WERI-Rb-1 (cell line): ENCODE measurements around the gene DPEP2NB.
A peak's percentile ranks its signal among the peaks of the same experiment; 100 is the strongest.

Experiments used
- DNase-seq: peaks from one replicate; pipeline ENCODE4 v3.0.0-alpha.2; 2020
- H3K27ac ChIP-seq: fragments of 250-450 bp; sonication (Bioruptor Pico); 2 replicates; pipeline ENCODE4 v1.5.1; 2020; ENCODE audit warnings: mild to moderate bottlenecking, moderate library complexity
- H3K27me3 ChIP-seq: fragments of 250-450 bp; sonication (Bioruptor Pico); 2 replicates; pipeline ENCODE4 v1.5.1; 2021; ENCODE audit warnings: mild to moderate bottlenecking, low read depth, moderate library complexity; ENCODE audit not compliant: insufficient read depth, severe bottlenecking
- H3K36me3 ChIP-seq: fragments of 250-450 bp; sonication (Bioruptor Pico); 2 replicates; pipeline ENCODE4 v1.5.1; 2020; ENCODE audit warnings: mild to moderate bottlenecking, moderate library complexity
- H3K4me3 ChIP-seq: 2 replicates; pipeline ENCODE4 v1.5.1; 2011; ENCODE audit warnings: low read depth, mild to moderate bottlenecking, control low read depth, low read length
- H3K9me3 ChIP-seq: fragments of 250-450 bp; sonication (Bioruptor Pico); 2 replicates; pipeline ENCODE4 v1.5.1; 2021; ENCODE audit warnings: mild to moderate bottlenecking, moderate library complexity; ENCODE audit not compliant: severe bottlenecking
- TF ChIP-seq, protein P1 (sequence below): IDR thresholded peaks from 2 replicates; pipeline ENCODE4 v1.5.1; 2011; ENCODE audit warnings: low read depth, mild to moderate bottlenecking, control low read depth, inconsistent platforms, low read length

Gene DPEP2NB

DNA sequence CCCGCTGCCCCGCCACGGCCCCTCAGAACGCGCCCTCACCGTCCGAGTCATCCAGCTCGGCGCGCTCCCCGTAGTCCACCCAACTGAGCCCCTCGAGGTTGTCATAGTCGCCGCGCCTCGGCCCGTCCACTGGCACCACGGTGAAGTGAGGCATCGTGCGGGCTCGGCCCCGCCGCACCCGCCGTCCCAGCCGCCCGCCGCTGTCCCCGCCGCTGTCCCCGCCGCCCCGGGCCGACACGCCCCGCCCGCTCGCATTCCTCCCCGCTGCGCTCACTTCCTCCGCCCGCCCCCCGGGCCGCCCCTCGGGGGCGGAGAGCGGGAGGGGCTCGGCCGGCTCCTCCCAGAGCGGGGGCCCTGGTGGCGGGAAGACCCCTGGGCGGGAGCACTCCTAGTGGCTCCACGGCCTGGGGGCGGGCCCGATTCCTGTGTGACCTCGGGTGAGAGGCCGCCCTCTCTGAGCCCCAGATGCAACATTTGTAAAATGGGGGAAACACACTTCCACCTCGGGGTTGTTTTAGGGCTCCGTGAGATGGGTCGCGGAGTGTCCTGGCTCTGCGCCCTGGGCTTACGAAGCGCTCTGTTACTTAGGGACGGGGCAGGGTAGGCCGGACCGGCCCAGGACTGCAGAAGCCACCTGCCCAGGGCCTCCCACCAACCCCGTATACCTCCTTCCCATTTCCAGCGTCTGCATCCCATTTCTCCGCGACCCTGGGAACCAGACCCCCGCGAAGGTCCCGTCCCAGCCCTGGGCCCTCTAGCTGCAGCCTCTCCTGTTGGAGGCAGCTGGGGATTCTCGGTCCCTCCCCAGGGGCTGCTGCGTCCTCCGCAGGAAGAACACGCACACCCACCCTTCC is 47.1 kb downstream of the DPEP2NB start, which contains the start of gene SLC12A4:
TSS of gene SLC12A4 (minus strand) at position 238 of the 854 bp plus-strand sequence. CDS start at position 154, 84 bp downstream.
- no peaks in the 10 kb centered on the region for H3K27me3 ChIP-seq
- peak within 1 kb of the TSS; percentile 41 for H3K4me3 ChIP-seq
- H3K9me3 ChIP-seq, result no peaks in the 10 kb centered on the region
- peak; percentile 62 for DNase-seq
- TF ChIP-seq, protein P1, sequence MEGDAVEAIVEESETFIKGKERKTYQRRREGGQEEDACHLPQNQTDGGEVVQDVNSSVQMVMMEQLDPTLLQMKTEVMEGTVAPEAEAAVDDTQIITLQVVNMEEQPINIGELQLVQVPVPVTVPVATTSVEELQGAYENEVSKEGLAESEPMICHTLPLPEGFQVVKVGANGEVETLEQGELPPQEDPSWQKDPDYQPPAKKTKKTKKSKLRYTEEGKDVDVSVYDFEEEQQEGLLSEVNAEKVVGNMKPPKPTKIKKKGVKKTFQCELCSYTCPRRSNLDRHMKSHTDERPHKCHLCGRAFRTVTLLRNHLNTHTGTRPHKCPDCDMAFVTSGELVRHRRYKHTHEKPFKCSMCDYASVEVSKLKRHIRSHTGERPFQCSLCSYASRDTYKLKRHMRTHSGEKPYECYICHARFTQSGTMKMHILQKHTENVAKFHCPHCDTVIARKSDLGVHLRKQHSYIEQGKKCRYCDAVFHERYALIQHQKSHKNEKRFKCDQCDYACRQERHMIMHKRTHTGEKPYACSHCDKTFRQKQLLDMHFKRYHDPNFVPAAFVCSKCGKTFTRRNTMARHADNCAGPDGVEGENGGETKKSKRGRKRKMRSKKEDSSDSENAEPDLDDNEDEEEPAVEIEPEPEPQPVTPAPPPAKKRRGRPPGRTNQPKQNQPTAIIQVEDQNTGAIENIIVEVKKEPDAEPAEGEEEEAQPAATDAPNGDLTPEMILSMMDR, result no peak
- peak within 1 kb of the TSS; percentile 31; the same call in 1 of the 2 replicates for H3K27ac ChIP-seq
- H3K36me3 ChIP-seq, result no peaks in the 10 kb centered on the region; the same call in none of the 2 replicates

DNA sequence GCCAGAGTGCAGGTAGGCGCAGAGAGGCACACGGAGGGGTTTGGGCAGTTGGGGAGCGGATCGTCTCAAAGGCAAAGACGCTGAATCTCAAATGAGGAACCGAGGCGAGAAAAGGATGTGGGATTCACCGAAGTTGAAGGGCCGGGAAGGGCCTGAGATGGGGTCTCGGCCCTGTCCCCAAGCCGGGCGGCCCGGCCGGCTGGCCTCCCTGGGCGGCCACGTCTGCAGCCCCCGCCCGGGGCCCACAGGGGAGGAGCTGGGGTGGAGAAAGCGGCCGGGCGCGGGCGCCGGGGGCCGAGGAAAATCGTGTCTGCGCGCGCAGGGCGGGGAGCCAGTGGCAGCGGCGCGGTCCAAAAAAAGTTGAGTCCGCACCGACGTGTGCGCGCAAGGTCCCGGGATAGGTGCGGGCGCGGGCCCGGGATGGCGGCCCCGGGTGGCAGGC is 47.7 kb downstream of the DPEP2NB start:
- Histone ChIP-seq H3K27me3 (no peaks in the 10 kb centered on the region), H3K4me3 (peak overlapping the region; percentile 41), H3K27ac (peak overlapping the region; percentile 31; the same call in 1 of the 2 replicates), H3K9me3 (no peaks in the 10 kb centered on the region), H3K36me3 (no peaks in the 10 kb centered on the region; the same call in none of the 2 replicates)
- TF ChIP-seq, protein P1, result no peak
- DNase-seq, result no peak

DNA sequence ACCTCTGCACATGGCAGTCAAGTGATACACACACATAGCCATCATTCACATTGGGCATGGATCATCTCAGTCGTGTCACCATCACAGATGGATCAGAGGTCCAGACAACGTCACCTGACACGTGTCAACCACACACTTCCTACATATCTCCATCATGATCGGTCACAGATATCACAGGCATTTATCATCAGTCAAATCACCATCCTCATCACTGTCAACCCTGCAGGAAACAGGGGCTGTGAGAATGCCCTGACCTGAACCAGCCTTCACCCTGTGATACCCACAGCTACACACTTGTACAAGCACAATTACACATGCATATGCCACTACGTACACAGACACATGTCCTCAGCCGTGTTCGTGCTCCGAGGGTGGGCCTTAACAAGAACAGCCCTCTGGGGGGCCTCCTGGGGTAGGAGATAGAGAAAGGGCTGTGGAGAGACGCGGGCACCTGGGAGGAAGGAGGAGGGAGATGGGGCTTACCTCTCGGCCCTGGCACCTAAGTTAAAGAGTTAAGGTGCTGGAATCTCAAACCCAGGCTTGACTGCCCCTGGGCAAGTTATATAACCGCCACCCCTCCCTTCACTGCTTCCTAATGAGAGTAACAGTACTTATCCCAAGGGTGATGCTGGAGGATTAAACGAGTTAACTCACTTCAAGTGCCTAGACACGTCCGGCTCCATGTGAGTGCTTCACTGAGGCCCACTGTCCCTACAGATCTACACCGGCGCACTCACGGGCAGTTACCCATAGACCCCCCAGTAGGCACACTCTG is 48.3 kb downstream of the DPEP2NB start:
- TF ChIP-seq, protein P1, result no peak
- Histone ChIP-seq H3K9me3 (no peaks in the 10 kb centered on the region), H3K4me3 (peak overlapping the region; percentile 41), H3K36me3 (no peaks in the 10 kb centered on the region; the same call in none of the 2 replicates), H3K27ac (peak overlapping the region; percentile 31), H3K27me3 (no peaks in the 10 kb centered on the region)
- no peak for DNase-seq

DNA sequence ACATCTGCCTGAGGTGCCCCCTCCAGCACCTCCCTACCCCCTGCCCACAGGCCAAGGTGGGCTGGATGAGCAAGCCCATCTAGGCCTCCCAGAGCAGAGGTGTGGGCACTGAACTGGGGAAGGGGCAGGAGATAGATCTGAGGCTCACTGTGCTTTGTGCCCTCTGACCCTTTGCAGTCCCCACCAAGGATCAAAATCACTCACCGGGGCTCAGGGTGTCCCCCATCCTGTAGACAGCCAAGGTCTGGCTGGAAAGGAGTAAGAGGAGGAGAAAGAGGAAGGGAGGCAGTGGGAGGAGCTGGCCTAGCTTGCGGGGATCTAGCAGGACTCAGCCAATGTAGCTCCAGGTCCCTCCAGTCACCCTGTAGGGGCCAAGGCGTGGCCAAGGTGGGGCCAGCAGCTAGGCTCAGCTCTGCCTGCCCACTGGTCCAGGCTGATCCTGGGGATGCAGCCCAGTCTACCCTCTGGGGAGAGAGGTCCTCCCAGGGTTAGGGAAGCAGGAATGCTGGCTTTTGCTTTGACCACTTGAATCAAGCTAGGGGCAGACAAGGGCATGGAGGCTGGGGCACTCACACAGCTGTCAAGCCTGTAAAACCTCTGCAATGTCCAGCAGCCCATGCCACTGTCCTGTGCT is 49.0 kb downstream of the DPEP2NB start:
- no peaks in the 10 kb centered on the region for H3K27me3 ChIP-seq
- no peaks in the 10 kb centered on the region for H3K9me3 ChIP-seq
- H3K36me3 ChIP-seq, result no peaks in the 10 kb centered on the region; the same call in none of the 2 replicates
- H3K4me3 ChIP-seq, result no peak overlapping the region
- TF ChIP-seq, protein P1, result no peak
- peak overlapping the region; percentile 62 for H3K27ac ChIP-seq
- DNase-seq, result peak; percentile 49

DNA sequence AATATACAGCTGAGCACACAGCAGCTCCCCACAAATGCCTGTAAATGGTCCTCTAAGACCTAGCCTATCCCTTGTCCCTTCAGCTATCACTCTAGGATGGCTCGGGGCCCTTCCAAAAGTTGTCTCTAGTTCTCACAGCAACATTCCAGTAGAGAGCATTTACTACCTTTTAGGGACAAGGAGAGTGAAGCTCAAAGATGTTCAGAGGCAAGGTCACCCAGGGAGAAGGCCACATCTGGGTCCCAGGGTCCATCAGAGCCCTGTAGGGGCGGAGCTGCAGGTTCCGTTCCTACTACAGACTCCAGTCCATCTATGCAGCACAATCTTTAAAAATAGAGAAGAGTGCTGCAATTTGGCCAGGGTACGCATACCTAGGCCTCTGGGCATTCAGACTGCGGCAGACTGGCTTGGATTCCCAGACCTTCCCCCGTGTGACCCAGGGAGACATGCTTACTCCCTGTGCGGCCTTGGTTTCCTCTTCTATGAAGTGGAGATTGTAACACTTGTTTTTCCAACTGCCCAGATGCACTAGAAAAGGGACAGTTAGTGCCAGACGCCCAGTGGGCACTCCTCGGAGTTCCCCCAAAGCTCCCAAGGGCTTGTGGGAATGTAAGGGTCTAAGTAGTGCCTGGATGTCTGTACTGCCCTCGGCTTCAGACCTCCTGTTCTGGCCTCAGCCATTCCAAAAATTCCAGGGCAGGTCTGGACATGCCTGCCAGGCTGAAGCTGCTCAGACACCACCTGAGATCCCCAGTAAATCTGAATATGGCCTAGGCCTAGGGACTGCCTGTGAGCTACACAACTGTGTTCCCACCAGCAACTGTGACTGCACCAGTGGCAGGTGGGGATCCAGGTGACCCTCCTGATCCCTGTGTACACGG is 49.8 kb downstream of the DPEP2NB start:
- Histone ChIP-seq H3K4me3 (no peak overlapping the region), H3K27me3 (no peaks in the 10 kb centered on the region), H3K27ac (peak overlapping the region; percentile 62)

More for the DNA sequence above, 49.8 kb downstream of the DPEP2NB start:
- Histone ChIP-seq H3K9me3 (no peaks in the 10 kb centered on the region), H3K36me3 (peaks cover 4% of the 10 kb centered on the region)
- DNase-seq, result peak; percentile 64
- TF ChIP-seq, protein P1, result no peak
